ENCODE data around the gene BTBD9. TPM values are rescaled to one million over a fixed set of nuclear protein-coding genes. Genes with fewer than 3 reads are reported as not detected.

The BTBD9 gene
- total RNA-seq, 6 experiments from 2014 or later, result 4.5 to 7.5 (median 5.7) TPM

GRCh38 chr6:38480036-38480435 is 159.7 kb downstream of the BTBD9 start:
- ATAC-seq (peak in 1 of 4 donors; percentile 29), DNase-seq (no peak)
- Histone ChIP-seq H3K36me3 (no peaks in the 10 kb centered on the region), H3K27me3 (no peaks in the 10 kb centered on the region), H3K4me1 (no peaks in the 10 kb centered on the region), H3K9me3 (no peaks in the 10 kb centered on the region), H3K27ac (no peak overlapping the region), H3K4me3 (no peak overlapping the region)
- TF ChIP-seq, protein P1, sequence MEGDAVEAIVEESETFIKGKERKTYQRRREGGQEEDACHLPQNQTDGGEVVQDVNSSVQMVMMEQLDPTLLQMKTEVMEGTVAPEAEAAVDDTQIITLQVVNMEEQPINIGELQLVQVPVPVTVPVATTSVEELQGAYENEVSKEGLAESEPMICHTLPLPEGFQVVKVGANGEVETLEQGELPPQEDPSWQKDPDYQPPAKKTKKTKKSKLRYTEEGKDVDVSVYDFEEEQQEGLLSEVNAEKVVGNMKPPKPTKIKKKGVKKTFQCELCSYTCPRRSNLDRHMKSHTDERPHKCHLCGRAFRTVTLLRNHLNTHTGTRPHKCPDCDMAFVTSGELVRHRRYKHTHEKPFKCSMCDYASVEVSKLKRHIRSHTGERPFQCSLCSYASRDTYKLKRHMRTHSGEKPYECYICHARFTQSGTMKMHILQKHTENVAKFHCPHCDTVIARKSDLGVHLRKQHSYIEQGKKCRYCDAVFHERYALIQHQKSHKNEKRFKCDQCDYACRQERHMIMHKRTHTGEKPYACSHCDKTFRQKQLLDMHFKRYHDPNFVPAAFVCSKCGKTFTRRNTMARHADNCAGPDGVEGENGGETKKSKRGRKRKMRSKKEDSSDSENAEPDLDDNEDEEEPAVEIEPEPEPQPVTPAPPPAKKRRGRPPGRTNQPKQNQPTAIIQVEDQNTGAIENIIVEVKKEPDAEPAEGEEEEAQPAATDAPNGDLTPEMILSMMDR (IDR thresholded peaks at IDR 0.05), result no peak
- no peak for TF ChIP-seq POLR2A (IDR thresholded peaks at IDR 0.05)
- 51% methylated on average over 4 of the region's 4 CpGs for WGBS (ENCODE audit: insufficient coverage, low coverage, low lambda C conversion rate, missing lambda C conversion rate)
- intact Hi-C loops (cut with DNase I), result no loop called here

- Histone ChIP-seq H3K4me1 (no peaks in the 10 kb centered on the region), H3K4me3 (no peak overlapping the region), H3K27ac (no peak overlapping the region), H3K36me3 (no peaks in the 10 kb centered on the region), H3K9me3 (no peaks in the 10 kb centered on the region), H3K27me3 (no peaks in the 10 kb centered on the region)
- TF ChIP-seq, protein P1 (IDR thresholded peaks at IDR 0.05), result no peak
- no peak for TF ChIP-seq POLR2A (IDR thresholded peaks at IDR 0.05)
- ATAC-seq, result no peak
- DNase-seq, result no peak
- WGBS (ENCODE audit: insufficient coverage, low coverage, low lambda C conversion rate, missing lambda C conversion rate), result 78% methylated on average over 1 of the region's 1 CpG
- intact Hi-C loops (cut with DNase I), result no loop called here
Observed at GRCh38 chr6:38479331-38479730, 160.4 kb downstream of the BTBD9 start.

- intact Hi-C loops (cut with DNase I), result no loop called here
- 62% methylated on average over 8 of the region's 9 CpGs for WGBS (ENCODE audit: insufficient coverage, low coverage, low lambda C conversion rate, missing lambda C conversion rate)
Observed at GRCh38 chr6:38477680-38478260, 162.0 kb downstream of the BTBD9 start.

DNA sequence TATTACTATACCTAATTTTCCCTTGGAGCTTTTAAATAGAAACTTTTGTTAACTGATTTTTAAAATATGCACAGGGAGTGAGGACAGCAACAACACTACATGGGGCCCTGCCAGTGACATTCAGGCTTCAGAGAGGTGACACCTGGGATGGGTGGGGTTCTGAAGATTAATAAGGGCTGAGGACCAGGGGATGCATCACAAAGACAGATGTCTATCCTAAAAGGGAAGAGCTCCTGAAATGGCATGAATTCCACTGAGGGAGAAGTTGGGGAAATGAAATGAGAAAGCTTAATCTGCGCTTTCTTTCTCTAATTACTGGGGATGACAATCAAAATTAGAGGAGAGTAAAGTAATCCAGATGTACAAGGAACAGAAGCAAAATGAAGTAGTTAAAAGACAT is 162.8 kb downstream of the BTBD9 start:
- H3K27ac ChIP-seq, result no peak overlapping the region
- intact Hi-C loops (cut with DNase I), result no loop called here
- no peaks in the 10 kb centered on the region for H3K9me3 ChIP-seq
- whole genome bisulfite sequencing (ENCODE audit: insufficient coverage, low coverage, low lambda C conversion rate, missing lambda C conversion rate), result 100% methylated on average over 1 of the region's 1 CpG
- no peak overlapping the region for H3K4me3 ChIP-seq
- H3K36me3 ChIP-seq, result no peaks in the 10 kb centered on the region
- H3K4me1 ChIP-seq, result no peaks in the 10 kb centered on the region
- TF ChIP-seq POLR2A (IDR thresholded peaks at IDR 0.05), result no peak
- TF ChIP-seq, protein P1 (IDR thresholded peaks at IDR 0.05), result no peak
- DNase-seq (no peak), ATAC-seq (no peak)
- no peaks in the 10 kb centered on the region for H3K27me3 ChIP-seq

More at GRCh38 chr6:38477680-38478260, 162.0 kb downstream of the BTBD9 start:
- Histone ChIP-seq H3K9me3 (no peaks in the 10 kb centered on the region), H3K4me1 (no peaks in the 10 kb centered on the region), H3K4me3 (no peak overlapping the region), H3K27ac (no peak overlapping the region), H3K36me3 (no peaks in the 10 kb centered on the region), H3K27me3 (no peaks in the 10 kb centered on the region)
- DNase-seq (no peak), ATAC-seq (no peak)
- TF ChIP-seq POLR2A (IDR thresholded peaks at IDR 0.05), result no peak
- TF ChIP-seq, protein P1 (IDR thresholded peaks at IDR 0.05), result no peak
